SH-SY5Y (cell line): ENCODE results near the gene SLC13A1.

ENCODE experiments used
- GATA2 ChIP-seq: IDR thresholded peaks from 2 replicates; pipeline ENCODE4 v1.6.1; 2011; ENCODE audit warnings: mild to moderate bottlenecking, low read depth, low read length
- GATA3 ChIP-seq: IDR thresholded peaks from 2 replicates; pipeline ENCODE4 v1.6.1; 2011; ENCODE audit warnings: low read depth, mild to moderate bottlenecking, low read length, moderate library complexity

DNA sequence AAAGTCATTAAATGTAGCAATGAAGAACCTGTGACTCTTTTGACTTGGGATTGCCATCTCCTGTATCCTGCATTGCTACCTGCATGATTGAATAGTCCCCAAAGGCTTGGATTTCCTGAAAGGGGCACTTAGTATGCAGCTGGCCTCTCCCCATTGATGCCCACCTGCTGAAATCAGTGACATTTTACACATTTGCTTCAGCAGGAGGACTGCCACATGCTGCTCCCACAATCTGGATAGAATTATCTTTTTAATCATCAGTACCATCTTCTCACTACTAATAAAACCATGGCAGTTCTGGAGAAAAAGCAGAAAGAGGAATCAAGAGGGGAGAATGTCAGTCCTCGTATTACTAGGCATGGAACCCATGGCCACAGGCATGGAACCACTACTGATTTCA is 67.8 kb downstream of the SLC13A1 start:
- TF ChIP-seq GATA3, result no peak
- peak; percentile 28; the same call in 1 of the 2 replicates for TF ChIP-seq GATA2
